K562 (cell line): ENCODE data around the gene RERE. TPM values are rescaled to one million over a fixed set of nuclear protein-coding genes. Genes with fewer than 3 reads are reported as not detected.

Source experiments
- AFF1 ChIP-seq, 2 experiments: fragments of 450-650 bp; IDR thresholded peaks; 2 replicates each; pipeline ENCODE4 v1.6.1; 2018; ENCODE audit warnings: mild to moderate bottlenecking in 2 of 2, low read depth in 1 of 2; ENCODE audit not compliant: partially characterized antibody in 2 of 2
- CREBBP ChIP-seq: IDR thresholded peaks from one replicate; pipeline ENCODE4 v1.6.1; 2012; ENCODE audit warnings: low read depth, mild to moderate bottlenecking, control low read depth, inconsistent platforms, low read length
- ELF4 ChIP-seq: fragments of 450-650 bp; formaldehyde crosslinking; IDR thresholded peaks from 2 replicates; pipeline ENCODE4 v1.4.0; 2022; ENCODE audit warnings: missing genetic modification characterization
- FUS ChIP-seq: fragments of 200-400 bp; formaldehyde crosslinking; optimal IDR thresholded peaks from 2 replicates; pipeline ENCODE3; 2017; ENCODE audit warnings: low read depth, low read length
- KDM4B ChIP-seq, 2 experiments: fragments of 450-650 bp in 1 of 2; sonication (generic) in 1 of 2; IDR thresholded peaks; 2 replicates each; pipeline ENCODE4 v1.6.1; 2016 to 2017; ENCODE audit warnings: borderline replicate concordance in 2 of 2, antibody characterized with exemption in 1 of 2, low read depth in 1 of 2, mild to moderate bottlenecking in 1 of 2
- MED1 ChIP-seq: sonication (generic); formaldehyde crosslinking; IDR thresholded peaks from 2 replicates; pipeline ENCODE4 v1.8.1; 2023; ENCODE audit warnings: missing genetic modification reagents, borderline replicate concordance
- MXI1 ChIP-seq: IDR thresholded peaks from 2 replicates; pipeline ENCODE4 v1.6.1; 2011; ENCODE audit warnings: low read depth, mild to moderate bottlenecking, improper control_type of control experiment, low read length
- NR3C1 ChIP-seq: sonication (generic); formaldehyde crosslinking; IDR thresholded peaks from 2 replicates; pipeline ENCODE4 v1.8.1; 2022; ENCODE audit warnings: missing genetic modification reagents
- PHTF2 ChIP-seq: fragments of 250-450 bp; sonication (Bioruptor Pico); IDR thresholded peaks from 2 replicates; pipeline ENCODE4 v1.5.0; 2021; ENCODE audit warnings: mild to moderate bottlenecking
- PTRF ChIP-seq: fragments of 450-650 bp; IDR thresholded peaks from 2 replicates; pipeline ENCODE4 v1.6.1; 2016; ENCODE audit warnings: mild to moderate bottlenecking, missing genetic modification characterization, missing compliant biosample characterization
- SNIP1 ChIP-seq: fragments of 450-650 bp; IDR thresholded peaks from 2 replicates; pipeline ENCODE4 v1.7.1; 2017; ENCODE audit warnings: low read depth, mild to moderate bottlenecking
- SRSF1 ChIP-seq: fragments of 200-400 bp; formaldehyde crosslinking; IDR thresholded peaks from 2 replicates; pipeline ENCODE4 v1.6.1; 2017; ENCODE audit warnings: mild to moderate bottlenecking, low read depth, low read length, moderate library complexity
- ZBTB1 ChIP-seq: sonication (generic); formaldehyde crosslinking; IDR thresholded peaks from 2 replicates; pipeline ENCODE4 v1.8.1; 2023; ENCODE audit warnings: missing genetic modification reagents, low read depth, mild to moderate bottlenecking, borderline replicate concordance
- ZNF12 ChIP-seq: sonication (generic); formaldehyde crosslinking; IDR thresholded peaks from 2 replicates; pipeline ENCODE4 v1.4.0; 2020; ENCODE audit warnings: mild to moderate bottlenecking, missing genetic modification reagents
- ZNF174 ChIP-seq: fragments of 250-450 bp; sonication (Bioruptor Pico); IDR thresholded peaks from 2 replicates; pipeline ENCODE4 v1.4.0; 2020; ENCODE audit warnings: mild to moderate bottlenecking
- ZNF316 ChIP-seq: fragments of 450-650 bp; IDR thresholded peaks from 2 replicates; pipeline ENCODE4 v1.6.1; 2016
- ZNF408 ChIP-seq: fragments of 250-450 bp; sonication (Bioruptor Pico); IDR thresholded peaks from 2 replicates; pipeline ENCODE4 v1.4.0; 2020; ENCODE audit warnings: low read depth, mild to moderate bottlenecking, moderate library complexity
- ZNF609 ChIP-seq: sonication (generic); formaldehyde crosslinking; IDR thresholded peaks from 2 replicates; pipeline ENCODE4 v1.8.1; 2023; ENCODE audit warnings: missing genetic modification reagents, mild to moderate bottlenecking, borderline replicate concordance
- ZNF764 ChIP-seq: fragments of 250-450 bp; sonication (Bioruptor Pico); IDR thresholded peaks from 2 replicates; pipeline ENCODE4 v1.4.0; 2020; ENCODE audit warnings: low read depth, mild to moderate bottlenecking, moderate library complexity
- polyA plus RNA-seq, 8 experiments: library from polyadenylated mRNA; depleted of rRNA in 4 of 8; stranded (reverse) in 5 of 8; unstranded in 3 of 8; fragments of >200 nt; fragmentation: Nextera tagmentation in 2 of 8; fragmentation: Illumina TruSeq in 1 of 8; extraction: Ambion mirVana in 2 of 8; extraction: Trizol in 1 of 8; gene quantifications; 2 replicates each; pipeline versions ENCODE4 v1.2.1 to v1.2.3, GENCODE V29; 2011 to 2014; ENCODE audit warnings: inconsistent platforms in 1 of 8, missing spikeins in 1 of 8
- total RNA-seq, 7 experiments: library from RNA; depleted of rRNA in 6 of 7; stranded (reverse); fragments of >200 nt in 6 of 7; fragmentation: Illumina TruSeq in 2 of 7; extraction: Trizol in 2 of 7; gene quantifications; 2 replicates each; pipeline versions ENCODE4 v1.2.1 to v1.2.3, GENCODE V29; 2011 to 2021; ENCODE audit warnings: low replicate concordance in 1 of 7

RERE gene
- total and polyA plus RNA-seq, 9 of the 15 experiments (the other 6 are each of a cell fraction or from before 2014, with no cell fraction given): 3.0 to 51.5 (median 13.4) TPM

- TF ChIP-seq AFF1 (IDR thresholded peaks at IDR 0.05; ENCODE audit: low read depth in 1 of 2, partially characterized antibody in 2 of 2) (peak; percentile 26 to 32), ZNF609 (CRISPR knock-in tag) (no peak), ZBTB1 (CRISPR knock-in tag) (no peak), NR3C1 (CRISPR knock-in tag) (no peak), KDM4B (IDR thresholded peaks at IDR 0.05; ENCODE audit: borderline replicate concordance in 2 of 2, low read depth in 1 of 2) (no peak), ZNF408 (CRISPR knock-in tag) (no peak), PTRF (tag) (0 out of 2 replicates have a peak, but pooled peaks have one; percentile 12), ZNF12 (no peak; the same call in 1 of the 2 replicates), MXI1 (peak; percentile 29; the same call in 1 of the 2 replicates), ELF4 (CRISPR knock-in tag) (peak; percentile 86; the same call in 1 of the 2 replicates), MED1 (no peak), ZNF174 (CRISPR knock-in tag) (no peak), PHTF2 (CRISPR knock-in tag) (no peak), SNIP1 (no peak), FUS (no peak), ZNF764 (CRISPR knock-in tag) (no peak), SRSF1 (no peak), CREBBP (no peak), ZNF316 (peak; percentile 86)
Measured at GRCh38 chr1:8541961-8542521, 275.4 kb downstream of the RERE start (continued).
